AG09319 (cell line): ENCODE measurements around the gene ZNF792.
"Not testable (repeated sequence)": the region's sequence is repeated elsewhere in the genome, so short reads cannot be mapped to it uniquely, and the experiment has no call there.

Source experiments
- DNase-seq: peaks from one replicate; pipeline ENCODE4 v3.0.0-alpha.2; 2010; ENCODE audit warnings: low read depth; ENCODE audit errors: extremely low read depth
- CTCF ChIP-seq: IDR thresholded peaks from 2 replicates; pipeline ENCODE4 v1.5.1; 2011; ENCODE audit warnings: low read depth, mild to moderate bottlenecking, inconsistent platforms, low read length, moderate library complexity

Gene ZNF792

GRCh38 chr19:34994286-34994642 lies 30.2 kb upstream of the ZNF792 start:
- TF ChIP-seq CTCF = no peak
- DNase-seq = no peak

GRCh38 chr19:34992582-34992981 lies 28.6 kb upstream of the ZNF792 start:
- DNase-seq = not testable (repeated sequence)

- DNase-seq = no peak
- no peak for TF ChIP-seq CTCF
These were observed 27.7 kb upstream of the ZNF792 start for GRCh38 chr19:34991542-34992333.

GRCh38 chr19:34990578-34991192 lies 26.7 kb upstream of the ZNF792 start:
- DNase-seq = no peak
- TF ChIP-seq CTCF = no peak

GRCh38 chr19:34989298-34989697 lies 25.3 kb upstream of the ZNF792 start:
- no peak for DNase-seq
- no peak for TF ChIP-seq CTCF

GRCh38 chr19:34988119-34988518 lies 24.1 kb upstream of the ZNF792 start:
- no peak for TF ChIP-seq CTCF
- DNase-seq = no peak

- TF ChIP-seq CTCF = no peak
- DNase-seq = no peak
These were observed 21.4 kb upstream of the ZNF792 start for GRCh38 chr19:34985249-34986022.
